ENCODE data around the gene PRDM7. TPM values are rescaled to one million over a fixed set of nuclear protein-coding genes. Genes with fewer than 3 reads are reported as not detected.

The PRDM7 gene
- polyA plus RNA-seq, 2 of the 4 experiments (the other 2 are of a cell fraction): not detected

DNA sequence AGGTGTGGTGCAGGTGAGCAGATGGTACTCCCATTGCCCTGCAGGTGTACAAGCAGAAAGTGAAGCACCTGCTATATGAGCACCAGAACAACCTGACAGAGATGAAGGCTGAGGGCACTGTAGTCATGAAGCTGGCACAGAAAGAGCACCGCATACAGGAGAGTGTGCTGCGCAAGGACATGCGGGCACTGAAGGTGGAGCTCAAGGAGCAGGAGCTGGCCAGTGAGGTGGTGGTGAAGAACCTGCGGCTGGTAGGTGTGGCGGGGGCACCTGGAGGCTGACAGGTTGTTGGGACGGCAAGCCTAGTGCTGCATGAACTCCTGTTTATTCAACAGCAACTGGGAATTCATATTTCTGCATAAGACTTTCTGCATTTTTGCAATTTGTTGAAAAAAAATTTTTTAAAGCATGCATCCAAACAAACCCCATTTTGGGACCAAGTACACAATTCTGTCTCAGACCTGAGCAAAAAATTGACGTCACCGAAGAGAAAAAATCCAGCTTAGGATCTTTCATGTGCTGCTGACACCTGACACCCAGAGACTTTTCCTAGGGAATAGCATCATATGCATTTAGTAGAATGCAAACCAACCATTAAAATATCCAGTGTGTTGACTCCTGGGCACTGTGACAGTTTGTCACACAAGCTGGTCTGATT, 44.3 kb downstream of the PRDM7 start:
- no peak for DNase-seq (ENCODE audit: low read depth in 1 of 2, low spot score in 1 of 2)
- no peak for TF ChIP-seq JUN (IDR thresholded peaks at IDR 0.05)
- TF ChIP-seq EHMT2 (IDR thresholded peaks at IDR 0.05; ENCODE audit: low read depth): no peak
- TF ChIP-seq, protein P1, sequence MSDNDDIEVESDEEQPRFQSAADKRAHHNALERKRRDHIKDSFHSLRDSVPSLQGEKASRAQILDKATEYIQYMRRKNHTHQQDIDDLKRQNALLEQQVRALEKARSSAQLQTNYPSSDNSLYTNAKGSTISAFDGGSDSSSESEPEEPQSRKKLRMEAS (IDR thresholded peaks at IDR 0.05): no peak
- TF ChIP-seq, protein P2, sequence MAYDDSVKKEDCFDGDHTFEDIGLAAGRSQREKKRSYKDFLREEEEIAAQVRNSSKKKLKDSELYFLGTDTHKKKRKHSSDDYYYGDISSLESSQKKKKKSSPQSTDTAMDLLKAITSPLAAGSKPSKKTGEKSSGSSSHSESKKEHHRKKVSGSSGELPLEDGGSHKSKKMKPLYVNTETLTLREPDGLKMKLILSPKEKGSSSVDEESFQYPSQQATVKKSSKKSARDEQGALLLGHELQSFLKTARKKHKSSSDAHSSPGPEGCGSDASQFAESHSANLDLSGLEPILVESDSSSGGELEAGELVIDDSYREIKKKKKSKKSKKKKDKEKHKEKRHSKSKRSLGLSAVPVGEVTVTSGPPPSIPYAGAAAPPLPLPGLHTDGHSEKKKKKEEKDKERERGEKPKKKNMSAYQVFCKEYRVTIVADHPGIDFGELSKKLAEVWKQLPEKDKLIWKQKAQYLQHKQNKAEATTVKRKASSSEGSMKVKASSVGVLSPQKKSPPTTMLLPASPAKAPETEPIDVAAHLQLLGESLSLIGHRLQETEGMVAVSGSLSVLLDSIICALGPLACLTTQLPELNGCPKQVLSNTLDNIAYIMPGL (CRISPR knock-in tag; IDR thresholded peaks at IDR 0.05; ENCODE audit: borderline replicate concordance): no peak
- no peak for TF ChIP-seq BHLHE40 (IDR thresholded peaks at IDR 0.05; ENCODE audit: low read depth, low read length)
- no peak for TF ChIP-seq CTCF (IDR thresholded peaks at IDR 0.05)
- TF ChIP-seq ZC3H11A (IDR thresholded peaks at IDR 0.05): no peak
- no peak for TF ChIP-seq ZNF302 (CRISPR knock-in tag; IDR thresholded peaks at IDR 0.05)
- TF ChIP-seq FOXS1 (CRISPR knock-in tag; IDR thresholded peaks at IDR 0.05): no peak
- TF ChIP-seq HES2 (IDR thresholded peaks at IDR 0.05): no peak
- TF ChIP-seq, protein P3, sequence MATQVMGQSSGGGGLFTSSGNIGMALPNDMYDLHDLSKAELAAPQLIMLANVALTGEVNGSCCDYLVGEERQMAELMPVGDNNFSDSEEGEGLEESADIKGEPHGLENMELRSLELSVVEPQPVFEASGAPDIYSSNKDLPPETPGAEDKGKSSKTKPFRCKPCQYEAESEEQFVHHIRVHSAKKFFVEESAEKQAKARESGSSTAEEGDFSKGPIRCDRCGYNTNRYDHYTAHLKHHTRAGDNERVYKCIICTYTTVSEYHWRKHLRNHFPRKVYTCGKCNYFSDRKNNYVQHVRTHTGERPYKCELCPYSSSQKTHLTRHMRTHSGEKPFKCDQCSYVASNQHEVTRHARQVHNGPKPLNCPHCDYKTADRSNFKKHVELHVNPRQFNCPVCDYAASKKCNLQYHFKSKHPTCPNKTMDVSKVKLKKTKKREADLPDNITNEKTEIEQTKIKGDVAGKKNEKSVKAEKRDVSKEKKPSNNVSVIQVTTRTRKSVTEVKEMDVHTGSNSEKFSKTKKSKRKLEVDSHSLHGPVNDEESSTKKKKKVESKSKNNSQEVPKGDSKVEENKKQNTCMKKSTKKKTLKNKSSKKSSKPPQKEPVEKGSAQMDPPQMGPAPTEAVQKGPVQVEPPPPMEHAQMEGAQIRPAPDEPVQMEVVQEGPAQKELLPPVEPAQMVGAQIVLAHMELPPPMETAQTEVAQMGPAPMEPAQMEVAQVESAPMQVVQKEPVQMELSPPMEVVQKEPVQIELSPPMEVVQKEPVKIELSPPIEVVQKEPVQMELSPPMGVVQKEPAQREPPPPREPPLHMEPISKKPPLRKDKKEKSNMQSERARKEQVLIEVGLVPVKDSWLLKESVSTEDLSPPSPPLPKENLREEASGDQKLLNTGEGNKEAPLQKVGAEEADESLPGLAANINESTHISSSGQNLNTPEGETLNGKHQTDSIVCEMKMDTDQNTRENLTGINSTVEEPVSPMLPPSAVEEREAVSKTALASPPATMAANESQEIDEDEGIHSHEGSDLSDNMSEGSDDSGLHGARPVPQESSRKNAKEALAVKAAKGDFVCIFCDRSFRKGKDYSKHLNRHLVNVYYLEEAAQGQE (IDR thresholded peaks at IDR 0.05): no peak
- TF ChIP-seq CBX8 (IDR thresholded peaks at IDR 0.05): no peak
- Histone ChIP-seq H3K4me2 (no peak overlapping the region), H3K27ac (no peak overlapping the region), H3K4me3 (no peak overlapping the region), H3K4me1 (no peaks in the 10 kb centered on the region), H3K9me3 (no peaks in the 10 kb centered on the region)
- WGBS (ENCODE audit: missing lambda C conversion rate): 91% methylated on average over 8 of the region's 8 CpGs
- ChIA-PET POLR2A (no interaction called here), CTCF (interaction anchor here (0.7 to 1.8 kb wide), 4 partner anchors 11 to 90 kb away, joined by 3 to 6 read pairs (median 4); partner anchors contain the start of gene DBNDD1)
- ATAC-seq: peak in 1 of 2 experiments; percentile 47; a peak in 3 of 6 replicates
- FAIRE-seq: no peak

DNA sequence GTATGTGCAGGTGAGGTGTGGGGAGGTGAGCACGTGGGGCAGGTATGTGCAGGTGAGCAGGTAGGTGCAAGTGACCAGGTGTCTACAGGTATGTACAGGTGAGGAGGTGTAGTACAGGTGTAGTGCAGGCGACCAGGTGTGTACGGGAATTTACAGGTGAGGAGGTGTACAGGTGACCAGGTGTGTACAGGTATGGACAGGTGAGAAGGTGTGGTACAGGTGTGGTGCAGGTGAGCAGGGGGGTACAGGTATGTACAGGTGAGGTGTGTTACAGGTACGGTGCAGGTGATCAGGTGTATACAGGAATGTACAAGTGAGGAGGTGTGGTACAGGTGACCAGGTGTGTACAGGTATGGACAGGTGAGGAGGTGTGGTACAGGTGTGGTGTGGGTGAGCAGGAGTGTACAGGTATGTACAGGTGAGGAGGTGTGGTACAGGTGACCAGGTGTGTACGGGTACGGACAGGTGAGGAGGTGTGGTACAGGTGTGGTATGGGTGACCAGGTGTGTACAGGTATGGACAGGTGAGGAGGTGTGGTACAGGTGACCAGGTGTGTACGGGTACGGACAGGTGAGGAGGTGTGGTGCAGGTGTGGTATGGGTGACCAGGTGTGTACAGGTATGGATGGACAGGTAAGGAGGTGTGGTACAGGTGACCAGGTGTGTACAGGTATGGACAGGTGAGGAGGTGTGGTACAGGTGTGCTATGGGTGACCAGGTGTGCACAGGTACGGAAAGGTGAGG, 45.0 kb downstream of the PRDM7 start:
- WGBS (ENCODE audit: missing lambda C conversion rate): 82% methylated on average over 9 of the region's 9 CpGs
- TF ChIP-seq EHF (CRISPR knock-in tag; IDR thresholded peaks at IDR 0.05): no peak
- TF ChIP-seq ZC3H11A (IDR thresholded peaks at IDR 0.05): no peak
- TF ChIP-seq, protein P3 (IDR thresholded peaks at IDR 0.05): no peak
- TF ChIP-seq POLR2A (IDR thresholded peaks at IDR 0.05; ENCODE audit: low read length): no peak
- no peak for TF ChIP-seq KDM1A (IDR thresholded peaks at IDR 0.05; ENCODE audit: low read depth)
- no peak for TF ChIP-seq MYC (IDR thresholded peaks at IDR 0.05; ENCODE audit: borderline replicate concordance, low read length)
- TF ChIP-seq, protein P2 (CRISPR knock-in tag; IDR thresholded peaks at IDR 0.05; ENCODE audit: borderline replicate concordance): no peak
- TF ChIP-seq ZFP36 (IDR thresholded peaks at IDR 0.05; ENCODE audit: borderline replicate concordance, partially characterized antibody): peak; percentile 16
- peak; percentile 76 for TF ChIP-seq HDAC2 (IDR thresholded peaks at IDR 0.05)
- TF ChIP-seq BHLHE40 (IDR thresholded peaks at IDR 0.05; ENCODE audit: low read depth, low read length): no peak
- TF ChIP-seq GATA3 (IDR thresholded peaks at IDR 0.05; ENCODE audit: borderline replicate concordance): no peak
- TF ChIP-seq RAD21 (conservative IDR thresholded peaks at IDR 0.05 in 1 of 2, IDR thresholded peaks at IDR 0.05 in 1 of 2): no peak
- ChIA-PET CTCF (interaction anchor here (1.8 kb wide), 1 partner anchor 12 kb away, joined by 7 read pairs; no protein-coding TSS in a partner anchor), POLR2A (no interaction called here)
- no peak overlapping the region for H3K27ac ChIP-seq
- H3K9me3 ChIP-seq: no peaks in the 10 kb centered on the region
- ATAC-seq: 0 out of 6 replicates have a peak, but pooled peaks of 1 of the 2 experiments have one; percentile 16
- H3K4me1 ChIP-seq: no peaks in the 10 kb centered on the region
- no peak for FAIRE-seq
- no peak for DNase-seq (ENCODE audit: low read depth in 1 of 2, low spot score in 1 of 2)
- no peak overlapping the region for H3K4me2 ChIP-seq
- no peak overlapping the region for H3K4me3 ChIP-seq
